Mucosa of rectum (tissue), 2 donors: Measurements from ENCODE around the gene OST4.

Source experiments
- H3K27ac ChIP-seq, 2 donors: one replicate each; pipeline ENCODE4 v1.7.0; 2013; ENCODE audit warnings: inconsistent platforms in 2 of 2, low read depth in 2 of 2, low read length in 2 of 2
- H3K27me3 ChIP-seq, 2 donors: one replicate each; pipeline ENCODE4 v1.7.0; 2013; ENCODE audit warnings: low read length in 2 of 2; ENCODE audit not compliant: control insufficient read depth in 2 of 2, insufficient read depth in 2 of 2
- H3K36me3 ChIP-seq, 2 donors: one replicate each; pipeline ENCODE4 v1.7.0; 2013; ENCODE audit warnings: low read length in 2 of 2; ENCODE audit not compliant: control insufficient read depth in 2 of 2, insufficient read depth in 2 of 2
- H3K4me1 ChIP-seq, 2 donors: one replicate each; pipeline ENCODE4 v1.7.0; 2013; ENCODE audit warnings: low read length in 2 of 2, mild to moderate bottlenecking in 1 of 2; ENCODE audit not compliant: control insufficient read depth in 2 of 2, insufficient read depth in 2 of 2
- H3K4me3 ChIP-seq, 2 donors: one replicate each; pipeline ENCODE4 v1.7.0; 2013; ENCODE audit warnings: low read length in 2 of 2
- H3K9ac ChIP-seq, 2 donors: one replicate each; pipeline ENCODE4 v1.7.0; 2013; ENCODE audit warnings: low read length in 2 of 2, low read depth in 1 of 2, mild to moderate bottlenecking in 1 of 2
- H3K9me3 ChIP-seq, 2 donors: one replicate each; pipeline ENCODE4 v1.7.0; 2013; ENCODE audit warnings: low read length in 2 of 2; ENCODE audit not compliant: control insufficient read depth in 2 of 2
- donor health status: healthy.
- donor health status: Normal muscosa, but diverticular disease.

Gene OST4

GRCh38 chr2:27093430-27094352 is 22.2 kb upstream of the OST4 start:
- H3K4me3 ChIP-seq: no peak overlapping the region
- H3K36me3 ChIP-seq: no peaks in the 10 kb centered on the region
- no peaks in the 10 kb centered on the region for H3K9me3 ChIP-seq
- H3K9ac ChIP-seq: no peak overlapping the region
- no peaks in the 10 kb centered on the region for H3K27me3 ChIP-seq
- no peak overlapping the region for H3K27ac ChIP-seq
- peaks cover 4 to 10% of the 10 kb centered on the region in 2 donors for H3K4me1 ChIP-seq

- H3K9ac ChIP-seq: no peak overlapping the region
Measured at GRCh38 chr2:27092696-27093429, 21.4 kb upstream of the OST4 start.

GRCh38 chr2:27091746-27092695 is 20.6 kb upstream of the OST4 start:
- Histone ChIP-seq H3K36me3 (no peaks in the 10 kb centered on the region), H3K27me3 (no peaks in the 10 kb centered on the region), H3K4me3 (no peak overlapping the region), H3K27ac (no peak overlapping the region), H3K9me3 (no peaks in the 10 kb centered on the region), H3K4me1 (peaks cover 11 to 15% of the 10 kb centered on the region in 2 donors), H3K9ac (no peak overlapping the region)

More at GRCh38 chr2:27092696-27093429, 21.4 kb upstream of the OST4 start:
- no peaks in the 10 kb centered on the region for H3K9me3 ChIP-seq
- no peaks in the 10 kb centered on the region for H3K27me3 ChIP-seq
- H3K4me1 ChIP-seq: peaks cover 4 to 10% of the 10 kb centered on the region in 2 donors
- H3K36me3 ChIP-seq: no peaks in the 10 kb centered on the region
- no peak overlapping the region for H3K27ac ChIP-seq
- no peak overlapping the region for H3K4me3 ChIP-seq

- H3K4me3 ChIP-seq: no peak overlapping the region
Measured at GRCh38 chr2:27089111-27089954, 17.9 kb upstream of the OST4 start.

GRCh38 chr2:27088634-27089033 is 17.2 kb upstream of the OST4 start:
- no peak overlapping the region for H3K4me3 ChIP-seq

More at GRCh38 chr2:27089111-27089954, 17.9 kb upstream of the OST4 start:
- no peaks in the 10 kb centered on the region for H3K9me3 ChIP-seq
- H3K9ac ChIP-seq: no peak overlapping the region
- peaks cover 24 to 28% of the 10 kb centered on the region in 2 donors for H3K4me1 ChIP-seq
- H3K27ac ChIP-seq: no peak overlapping the region
- no peaks in the 10 kb centered on the region for H3K27me3 ChIP-seq
- H3K36me3 ChIP-seq: no peaks in the 10 kb centered on the region

GRCh38 chr2:27087823-27088410 is 16.5 kb upstream of the OST4 start:
- H3K27me3 ChIP-seq: no peaks in the 10 kb centered on the region
- no peak overlapping the region for H3K27ac ChIP-seq
- no peaks in the 10 kb centered on the region for H3K9me3 ChIP-seq
- H3K4me3 ChIP-seq: no peak overlapping the region
- H3K4me1 ChIP-seq: peaks cover 22 to 26% of the 10 kb centered on the region in 2 donors
- H3K36me3 ChIP-seq: no peaks in the 10 kb centered on the region
- no peak overlapping the region for H3K9ac ChIP-seq

More at GRCh38 chr2:27088634-27089033, 17.2 kb upstream of the OST4 start:
- H3K36me3 ChIP-seq: no peaks in the 10 kb centered on the region
- peaks cover 24 to 28% of the 10 kb centered on the region in 2 donors for H3K4me1 ChIP-seq
- no peaks in the 10 kb centered on the region for H3K27me3 ChIP-seq
- no peak overlapping the region for H3K27ac ChIP-seq
- no peaks in the 10 kb centered on the region for H3K9me3 ChIP-seq
- H3K9ac ChIP-seq: no peak overlapping the region

GRCh38 chr2:27086724-27087593 is 15.5 kb upstream of the OST4 start, which contains the start of gene KHK:
Gene KHK, plus strand, starts transcription at chr2:27086772. Its CDS starts 488 bp downstream, at chr2:27087260.
- no peaks in the 10 kb centered on the region for H3K9me3 ChIP-seq
- peak within 1 kb of the TSS; percentile 72 to 84 for H3K4me3 ChIP-seq
- peaks cover 21 to 26% of the 10 kb centered on the region in 2 donors for H3K4me1 ChIP-seq
- peak within 1 kb of the TSS; percentile 82 to 88 for H3K27ac ChIP-seq
- no peaks in the 10 kb centered on the region for H3K27me3 ChIP-seq
- no peaks in the 10 kb centered on the region for H3K36me3 ChIP-seq
- H3K9ac ChIP-seq: peak within 1 kb of the TSS; percentile 77 to 79

- Histone ChIP-seq H3K27ac (peak overlapping the region; percentile 82 to 88), H3K27me3 (no peaks in the 10 kb centered on the region), H3K9ac (peak overlapping the region; percentile 77 to 79), H3K4me1 (peaks cover 28 to 33% of the 10 kb centered on the region in 2 donors), H3K4me3 (peak overlapping the region; percentile 70 to 72), H3K9me3 (no peaks in the 10 kb centered on the region), H3K36me3 (no peaks in the 10 kb centered on the region)
Measured at GRCh38 chr2:27086090-27086723, 14.8 kb upstream of the OST4 start.
